GM12891 (cell line): ENCODE data around the gene JOSD1.

Experiments used
- POLR2AphosphoS5 ChIP-seq: IDR thresholded peaks from 2 replicates; pipeline ENCODE4 v1.6.1; 2011; ENCODE audit warnings: low read depth, low read length, control low read depth
- POU2F2 ChIP-seq: IDR thresholded peaks from 2 replicates; pipeline ENCODE4 v1.6.1; 2011; ENCODE audit warnings: low read depth, mild to moderate bottlenecking, control low read depth, low read length, moderate library complexity

- TF ChIP-seq POLR2AphosphoS5 = no peak
- no peak for TF ChIP-seq POU2F2
Observed at GRCh38 chr22:38727123-38727522, 26.4 kb upstream of the JOSD1 start.
